ENCODE results near the gene PHLDA1. TPM values are rescaled to one million over a fixed set of nuclear protein-coding genes. Genes with fewer than 3 reads are reported as not detected.

The PHLDA1 gene
- polyA plus RNA-seq, 1 donor (not counting 4 experiments of a cell fraction or from before 2014, with no cell fraction given): 144 TPM

GRCh38 chr12:75978677-75979076, 52.9 kb downstream of the PHLDA1 start:
- peak overlapping the region; percentile 64 for H3K9ac ChIP-seq (ENCODE audit: control insufficient read depth, extremely low read depth, insufficient read depth, low read length)
- no peaks in the 10 kb centered on the region for H3K9me1 ChIP-seq (ENCODE audit: control insufficient read depth, extremely low read depth, insufficient read depth, low read length)
- peaks cover 39% of the 10 kb centered on the region for H3K4me1 ChIP-seq (ENCODE audit: control insufficient read depth, extremely low read depth, insufficient read depth, low read length)
- H3K79me2 ChIP-seq (ENCODE audit: control insufficient read depth, insufficient read depth, low read length): no peaks in the 10 kb centered on the region
- H3K36me3 ChIP-seq (ENCODE audit: control insufficient read depth in 2 of 2, extremely low read depth in 1 of 2, insufficient read depth in 2 of 2, low read length in 2 of 2): no peaks in the 10 kb centered on the region
- peak overlapping the region; percentile 51 for H3K4me2 ChIP-seq (ENCODE audit: control insufficient read depth, extremely low read depth, insufficient read depth, low read depth, low read length)
- DNase-seq (ENCODE audit: low read depth, low spot score) (no peak), FAIRE-seq (no peak)
- H3K9me3 ChIP-seq (ENCODE audit: control insufficient read depth, low read depth, low read length): no peaks in the 10 kb centered on the region
- dilution Hi-C loops (cut with MboI; ENCODE audit: extremely low pct_ligation_motif_present, low sequenced_read_pairs): no loop called here
- H4K20me1 ChIP-seq (ENCODE audit: control insufficient read depth, extremely low read depth, insufficient read depth, low read length): no peaks in the 10 kb centered on the region
- TF ChIP-seq CTCF (optimal IDR thresholded peaks at IDR 0.05 in 1 of 3, IDR thresholded peaks at IDR 0.05 in 1 of 3, conservative IDR thresholded peaks at IDR 0.05 in 1 of 3; ENCODE audit: extremely low read depth in 1 of 3, insufficient read depth in 2 of 3, low read length in 3 of 3) (no peak), EZH2 (IDR thresholded peaks at IDR 0.05; ENCODE audit: low read length) (no peak)
- no peak overlapping the region for H3K4me3 ChIP-seq (ENCODE audit: control insufficient read depth in 2 of 3, extremely low read depth in 1 of 3, insufficient read depth in 2 of 3, low read depth in 1 of 3, low read length in 3 of 3)
- no peak overlapping the region for H2AFZ ChIP-seq (ENCODE audit: control insufficient read depth, low read length)
- H3K27me3 ChIP-seq (ENCODE audit: control insufficient read depth, extremely low read depth, insufficient read depth, low read length): no peaks in the 10 kb centered on the region
- H3K27ac ChIP-seq (ENCODE audit: control insufficient read depth, insufficient read depth, low read length): peak overlapping the region; percentile 95

DNA sequence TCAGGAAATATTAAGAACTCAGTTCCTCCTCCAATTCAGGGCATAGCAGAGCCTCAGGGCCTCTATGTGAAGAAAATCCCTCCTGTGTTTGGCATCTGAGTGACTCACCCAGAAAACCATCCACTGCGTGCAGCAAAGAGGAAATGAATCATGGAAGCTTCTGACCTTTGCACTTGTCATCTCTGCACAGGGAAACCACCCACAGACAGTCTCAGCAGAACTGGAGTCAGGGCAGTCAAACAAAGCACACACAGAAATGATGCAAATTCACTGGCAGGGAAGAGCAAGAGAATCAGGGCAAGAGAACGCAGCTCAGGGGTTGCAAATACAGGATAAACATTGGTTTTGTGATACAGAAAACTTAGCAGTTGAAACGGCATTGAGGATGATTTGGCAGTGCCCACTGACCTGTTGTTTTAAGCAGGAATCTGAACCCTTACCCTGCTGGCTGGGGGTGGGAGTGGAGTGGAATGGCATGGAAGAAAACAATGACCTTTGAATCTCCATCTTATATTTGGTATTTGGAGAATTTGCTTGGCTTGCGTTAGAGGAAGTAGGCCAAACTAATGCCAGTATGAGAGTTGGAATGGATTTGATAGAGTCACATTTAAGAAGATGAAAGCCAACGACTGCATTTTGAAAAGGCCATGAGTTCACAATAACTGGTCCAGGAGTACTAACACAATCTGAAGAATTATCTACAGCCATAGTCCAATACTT, 53.5 kb downstream of the PHLDA1 start:
- Histone ChIP-seq H3K4me3 (ENCODE audit: control insufficient read depth in 2 of 3, extremely low read depth in 1 of 3, insufficient read depth in 2 of 3, low read depth in 1 of 3, low read length in 3 of 3) (no peak overlapping the region), H2AFZ (ENCODE audit: control insufficient read depth, low read length) (no peak overlapping the region), H3K4me1 (ENCODE audit: control insufficient read depth, extremely low read depth, insufficient read depth, low read length) (peaks cover 35% of the 10 kb centered on the region)

More for the DNA sequence above, 53.5 kb downstream of the PHLDA1 start:
- FAIRE-seq (peak; percentile 77), DNase-seq (ENCODE audit: low read depth, low spot score) (peak; percentile 93)
- Histone ChIP-seq H3K9me1 (ENCODE audit: control insufficient read depth, extremely low read depth, insufficient read depth, low read length) (no peaks in the 10 kb centered on the region), H3K79me2 (ENCODE audit: control insufficient read depth, insufficient read depth, low read length) (no peaks in the 10 kb centered on the region), H3K9ac (ENCODE audit: control insufficient read depth, extremely low read depth, insufficient read depth, low read length) (peak overlapping the region; percentile 72), H3K36me3 (ENCODE audit: control insufficient read depth in 2 of 2, extremely low read depth in 1 of 2, insufficient read depth in 2 of 2, low read length in 2 of 2) (no peaks in the 10 kb centered on the region), H3K4me2 (ENCODE audit: control insufficient read depth, extremely low read depth, insufficient read depth, low read depth, low read length) (peak overlapping the region; percentile 51), H3K27ac (ENCODE audit: control insufficient read depth, insufficient read depth, low read length) (peak overlapping the region; percentile 95), H3K27me3 (ENCODE audit: control insufficient read depth, extremely low read depth, insufficient read depth, low read length) (no peaks in the 10 kb centered on the region), H4K20me1 (ENCODE audit: control insufficient read depth, extremely low read depth, insufficient read depth, low read length) (no peaks in the 10 kb centered on the region), H3K9me3 (ENCODE audit: control insufficient read depth, low read depth, low read length) (no peaks in the 10 kb centered on the region)
- TF ChIP-seq EZH2 (IDR thresholded peaks at IDR 0.05; ENCODE audit: low read length) (no peak), CTCF (optimal IDR thresholded peaks at IDR 0.05 in 1 of 3, IDR thresholded peaks at IDR 0.05 in 1 of 3, conservative IDR thresholded peaks at IDR 0.05 in 1 of 3; ENCODE audit: extremely low read depth in 1 of 3, insufficient read depth in 2 of 3, low read length in 3 of 3) (no peak)
- dilution Hi-C loops (cut with MboI; ENCODE audit: extremely low pct_ligation_motif_present, low sequenced_read_pairs): no loop called here

All from keratinocyte (primary cell).